Endothelial cell of umbilical vein (primary cell): Measurements from ENCODE around the gene FBXO8.

ENCODE experiments used
- CTCF ChIP-seq, 2 donors: IDR thresholded peaks; 1 replicate in 1 of 2; 2 replicates in 1 of 2; pipeline ENCODE4 v1.5.1; 2011; ENCODE audit warnings: low read length in 2 of 2, mild to moderate bottlenecking in 2 of 2, moderate library complexity in 2 of 2, control low read depth in 1 of 2, inconsistent platforms in 1 of 2, low read depth in 1 of 2; ENCODE audit not compliant: insufficient read depth in 1 of 2; ENCODE audit errors: extremely low read depth in 1 of 2
- POLR2A ChIP-seq: IDR thresholded peaks from 2 replicates; pipeline ENCODE4 v1.6.1; 2012; ENCODE audit warnings: low read depth, mild to moderate bottlenecking, control low read depth, low read length
- POLR2AphosphoS5 ChIP-seq: IDR thresholded peaks from 2 replicates; pipeline ENCODE4 v1.6.1; 2012; ENCODE audit warnings: low read depth, mild to moderate bottlenecking, control low read depth, low read length, moderate library complexity; ENCODE audit not compliant: insufficient read depth

DNA sequence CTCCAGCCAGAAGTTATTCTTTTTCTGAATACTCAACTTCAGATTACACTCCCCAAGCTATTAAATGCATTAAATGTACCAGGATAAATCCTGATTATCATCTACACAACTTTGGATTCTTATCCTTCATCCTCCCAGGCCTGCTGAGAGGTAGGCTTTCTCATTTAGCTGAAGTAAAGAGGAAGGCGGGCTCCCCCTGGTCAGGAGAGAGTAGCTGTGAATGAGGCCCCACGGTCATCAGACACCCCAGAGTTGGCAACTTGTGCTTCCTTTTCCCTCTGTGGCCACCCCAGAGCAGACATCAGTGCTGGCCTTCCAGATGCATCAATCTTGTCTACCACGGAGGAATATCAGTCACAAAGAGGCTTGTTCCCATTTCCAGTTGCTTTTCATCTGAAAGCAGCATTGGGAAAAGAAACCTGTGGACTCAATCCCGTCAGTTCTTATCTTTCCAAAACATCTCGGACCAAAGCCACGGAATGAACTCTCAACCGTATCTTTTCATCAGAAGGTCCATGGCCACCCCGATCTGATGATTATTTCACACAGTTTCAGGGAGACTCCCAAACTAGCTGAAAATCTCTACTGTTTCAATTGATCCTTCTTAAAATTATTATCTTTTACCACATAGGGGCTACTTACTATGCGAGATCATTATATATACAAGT, 79.2 kb downstream of the FBXO8 start:
- TF ChIP-seq CTCF (IDR thresholded peaks at IDR 0.05; ENCODE audit: extremely low read depth in 1 of 2, insufficient read depth in 1 of 2, low read depth in 1 of 2, low read length in 2 of 2) (no peak), POLR2A (no peak), POLR2AphosphoS5 (no peak)
